Measurements from ENCODE around the gene HTR3B. TPM values are rescaled to one million over a fixed set of nuclear protein-coding genes. Genes with fewer than 3 reads are reported as not detected.

The HTR3B gene
- total RNA-seq, 4 donors from 2014 or later = not detected

- intact Hi-C loops (cut with DNase I) = no loop called here
- no peaks in the 10 kb centered on the region for H3K36me3 ChIP-seq
- H3K4me1 ChIP-seq = peaks cover 22 to 52% (median 48%) of the 10 kb centered on the region in 4 donors
- no peaks in the 10 kb centered on the region for H3K9me3 ChIP-seq
- peak overlapping the region; percentile 87 to 95 (median 90) for H3K27ac ChIP-seq (replicated peaks in 1 of 4)
- no peaks in the 10 kb centered on the region for H3K27me3 ChIP-seq
- no peak for DNase-seq (ENCODE audit: extremely low spot score)
- TF ChIP-seq POLR2A (IDR thresholded peaks at IDR 0.05; ENCODE audit: low read depth) (no peak), POLR2AphosphoS5 (IDR thresholded peaks at IDR 0.05) (peak; percentile 25 to 65), EP300 (IDR thresholded peaks at IDR 0.05) (no peak)
- 25% methylated on average over 5 of the region's 5 CpGs for WGBS
- peak overlapping the region; percentile 33 to 83 (median 73) for H3K4me3 ChIP-seq
These were observed 31.4 kb upstream of the HTR3B start for GRCh38 chr11:113873236-113873626.

- H3K27me3 ChIP-seq = no peaks in the 10 kb centered on the region
- intact Hi-C loops (cut with DNase I) = no loop called here
- WGBS = 89% methylated on average over 19 of the region's 19 CpGs
- no peaks in the 10 kb centered on the region for H3K9me3 ChIP-seq
- H3K36me3 ChIP-seq = no peaks in the 10 kb centered on the region
- no peak for DNase-seq (ENCODE audit: extremely low spot score)
- peak overlapping the region; percentile 69 to 92 (median 80) for H3K4me3 ChIP-seq
- peaks cover 22 to 52% (median 48%) of the 10 kb centered on the region in 4 donors for H3K4me1 ChIP-seq
- peak overlapping the region; percentile 87 to 95 (median 90) for H3K27ac ChIP-seq (replicated peaks in 1 of 4)
- TF ChIP-seq CTCF (IDR thresholded peaks at IDR 0.05) (no peak), POLR2A (IDR thresholded peaks at IDR 0.05; ENCODE audit: low read depth) (no peak), POLR2AphosphoS5 (IDR thresholded peaks at IDR 0.05) (no peak), EP300 (IDR thresholded peaks at IDR 0.05) (no peak)
These were observed 30.5 kb upstream of the HTR3B start for GRCh38 chr11:113874096-113874495.

GRCh38 chr11:113874581-113875233, 29.9 kb upstream of the HTR3B start:
- H3K4me1 ChIP-seq = peaks cover 22 to 52% (median 48%) of the 10 kb centered on the region in 4 donors
- WGBS = 3% methylated on average over 19 of the region's 19 CpGs
- peak overlapping the region; percentile 69 to 92 (median 80) for H3K4me3 ChIP-seq
- peak overlapping the region; percentile 87 to 95 (median 90) for H3K27ac ChIP-seq (replicated peaks in 1 of 4)
- no peaks in the 10 kb centered on the region for H3K27me3 ChIP-seq
- H3K36me3 ChIP-seq = no peaks in the 10 kb centered on the region
- no peak for DNase-seq (ENCODE audit: extremely low spot score)
- intact Hi-C loops (cut with DNase I) = no loop called here
- TF ChIP-seq POLR2AphosphoS5 (IDR thresholded peaks at IDR 0.05) (no peak), CTCF (IDR thresholded peaks at IDR 0.05) (no peak), EP300 (IDR thresholded peaks at IDR 0.05) (no peak), POLR2A (IDR thresholded peaks at IDR 0.05; ENCODE audit: low read depth) (no peak)
- no peaks in the 10 kb centered on the region for H3K9me3 ChIP-seq

DNA sequence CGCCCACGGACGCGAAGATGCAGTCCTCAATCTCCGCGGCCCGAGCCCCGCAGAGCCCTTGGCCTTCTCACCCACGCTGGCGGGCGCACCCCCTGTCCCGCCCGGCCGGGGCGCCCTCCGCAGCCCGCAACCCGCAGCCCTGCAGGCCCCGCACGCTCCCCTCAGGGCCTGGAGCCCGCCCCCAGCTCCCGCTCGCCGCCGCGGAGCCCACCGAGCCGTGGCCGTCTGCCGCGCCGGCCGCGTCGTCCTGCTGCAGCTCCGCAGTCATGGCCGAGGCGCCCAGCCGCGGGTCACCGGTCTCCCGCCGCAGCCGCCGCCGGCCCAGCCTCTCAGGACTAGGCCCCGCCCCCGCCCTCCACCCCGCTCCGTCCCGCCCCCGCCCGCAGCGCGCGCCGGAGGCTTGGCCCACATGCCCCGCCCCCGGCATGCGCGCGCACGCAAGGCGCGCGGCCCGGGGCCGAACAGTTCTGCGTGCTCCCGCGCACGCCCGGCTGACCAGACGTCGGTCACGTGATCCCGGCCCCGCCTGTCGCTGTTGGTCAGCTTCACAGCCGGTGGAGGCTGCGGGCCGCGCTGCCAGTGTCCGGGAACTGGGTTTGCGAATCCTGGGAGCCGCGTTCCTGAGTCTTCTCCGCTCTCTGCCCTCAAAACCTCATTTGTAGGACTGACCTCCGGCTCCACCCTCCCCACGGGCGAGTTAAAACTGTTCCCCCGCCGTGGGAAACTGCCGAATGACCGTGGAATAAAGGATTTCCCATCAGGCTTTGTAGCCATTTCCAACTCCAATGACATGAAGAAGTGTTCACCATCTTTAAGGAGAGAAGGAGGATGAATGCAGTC, 29.1 kb upstream of the HTR3B start, which contains the start of gene USP28:
Gene USP28, minus strand, starts transcription at position 339 of the 840 bp plus-strand sequence. Its CDS starts 71 bp downstream, at position 268.
- Histone ChIP-seq H3K9me3 (no peaks in the 10 kb centered on the region), H3K4me1 (peaks cover 22 to 49% (median 47%) of the 10 kb centered on the region in 4 donors), H3K27me3 (no peaks in the 10 kb centered on the region), H3K36me3 (no peaks in the 10 kb centered on the region), H3K4me3 (peak within 1 kb of the TSS; percentile 69 to 92 (median 80)), H3K27ac (replicated peaks in 1 of 4) (peak within 1 kb of the TSS; percentile 87 to 95 (median 90))
- intact Hi-C loops (cut with DNase I) = no loop called here
- DNase-seq (ENCODE audit: extremely low spot score) = peak; percentile 98
- TF ChIP-seq EP300 (IDR thresholded peaks at IDR 0.05) (no peak), CTCF (IDR thresholded peaks at IDR 0.05) (peak in 2 of 3 experiments; percentile 7 to 43), POLR2A (IDR thresholded peaks at IDR 0.05; ENCODE audit: low read depth) (peak; percentile 33), POLR2AphosphoS5 (IDR thresholded peaks at IDR 0.05) (peak; percentile 94 to 95)
- WGBS = 0% methylated on average over 16 of the region's 95 CpGs
